DMS79 treated with DMSO at 0.1 percent for 48 hours (cell line): ENCODE data around the gene FBXW5.

Experiments used
- DNase-seq: peaks from one replicate; lab custom pipeline; 2025; lab: John Stamatoyannopoulos, UW

Gene FBXW5

DNA sequence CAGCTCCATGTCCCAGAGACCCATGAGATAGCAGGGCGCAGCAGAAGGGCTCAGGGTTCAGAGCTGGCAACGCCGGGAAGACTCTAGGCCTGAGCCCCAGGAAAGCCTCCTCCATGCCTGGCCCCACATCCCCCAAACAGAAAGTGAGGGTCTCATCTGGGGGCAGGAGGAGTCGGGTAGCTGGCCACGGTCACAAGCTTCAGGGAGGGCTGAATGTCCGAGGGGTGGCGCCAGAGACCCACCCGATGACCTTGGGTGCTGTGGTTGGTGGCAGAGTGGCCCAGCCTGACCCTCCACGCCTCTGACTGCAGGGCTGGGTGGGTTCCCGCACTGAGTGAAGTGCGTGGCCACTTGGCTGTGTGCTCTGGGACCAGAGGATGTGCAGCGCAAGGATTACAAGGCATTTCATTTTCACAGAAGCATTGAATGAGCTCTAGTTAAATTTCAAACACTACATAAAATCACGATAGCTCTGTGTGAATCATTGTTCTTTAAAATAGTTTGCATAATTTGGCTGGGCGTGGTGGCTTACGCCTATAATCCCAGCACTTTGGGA, 3.5 kb upstream of the FBXW5 start:
- no peak for DNase-seq

DNA sequence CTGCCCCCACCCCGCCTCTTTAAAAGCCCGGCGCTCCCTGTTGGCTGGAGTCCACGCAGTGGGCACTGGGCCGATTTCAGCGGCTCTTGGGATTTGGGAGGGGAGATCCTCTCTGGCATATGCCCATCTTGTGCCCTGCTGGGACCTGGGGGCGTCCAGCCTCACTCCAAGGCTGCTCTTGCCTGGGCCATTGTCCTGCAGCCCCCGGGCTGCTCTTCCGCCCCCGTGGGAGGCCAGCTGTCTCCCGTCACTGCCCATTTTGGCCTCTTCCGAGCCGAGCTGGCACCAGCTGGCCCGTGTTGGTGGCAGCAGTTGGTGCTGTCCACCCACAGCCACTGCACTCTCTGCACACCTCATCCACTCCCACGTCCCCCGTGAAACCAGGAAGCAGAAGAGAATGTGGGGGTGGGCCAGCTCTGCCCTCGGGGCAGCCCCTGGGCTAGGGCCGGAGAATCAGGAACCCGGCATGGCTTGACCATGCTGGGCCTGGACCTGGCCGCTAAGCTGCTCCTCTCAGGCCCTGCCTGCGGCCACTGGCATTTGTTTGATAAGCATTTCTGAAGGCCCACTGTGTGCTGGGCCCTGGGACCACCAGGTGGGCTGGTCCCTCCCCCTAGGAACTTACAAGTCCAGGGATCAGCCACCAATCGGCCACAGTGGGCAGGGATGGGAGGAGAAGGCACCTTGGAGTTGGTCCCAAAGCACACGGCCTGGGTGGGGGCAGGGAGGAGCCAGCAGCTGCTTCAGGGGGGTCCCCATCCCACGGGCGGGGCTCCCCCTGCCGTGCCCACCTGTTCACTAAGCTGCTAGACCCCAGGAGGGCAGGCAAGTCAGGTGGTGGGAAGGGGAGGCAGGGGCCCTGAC, 2.7 kb upstream of the FBXW5 start:
- no peak for DNase-seq

DNA sequence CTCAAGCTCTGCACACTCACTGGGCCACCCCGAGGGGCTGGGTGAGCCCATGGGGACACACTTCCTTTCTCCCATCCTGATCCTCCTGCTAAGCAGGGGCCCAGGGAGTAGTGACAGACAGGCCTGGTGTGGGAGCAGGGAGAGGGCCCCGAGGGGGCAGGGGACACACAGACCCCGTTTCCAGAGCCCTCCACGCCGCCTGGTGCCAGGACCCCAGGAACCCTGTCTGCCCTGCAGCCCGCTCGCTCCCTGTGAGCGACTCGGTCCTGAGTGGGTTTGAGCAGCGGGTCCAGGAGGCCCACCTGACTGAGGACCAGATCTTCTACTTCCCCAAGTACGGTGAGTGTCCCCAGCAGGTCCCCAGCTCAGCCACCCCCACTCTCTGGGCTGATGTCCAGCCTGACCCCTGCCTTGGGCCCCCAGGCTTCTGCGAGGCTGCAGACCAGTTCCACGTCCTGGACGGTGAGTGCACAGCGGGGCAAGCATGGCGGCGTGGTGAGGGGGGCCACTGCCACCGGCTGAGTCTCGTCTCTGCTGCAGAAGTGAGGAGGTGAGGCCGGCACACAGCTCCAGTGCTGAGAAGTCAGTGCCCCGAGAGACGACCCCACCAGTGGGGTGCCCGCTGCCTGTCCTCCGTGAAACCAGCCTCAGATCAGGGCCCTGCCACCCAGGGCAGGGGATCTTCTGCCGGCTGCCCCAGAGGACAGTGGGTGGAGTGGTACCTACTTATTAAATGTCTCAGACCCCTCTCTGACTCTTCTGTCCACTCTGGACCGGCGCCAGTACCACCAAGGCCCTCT, 1.9 kb upstream of the FBXW5 start:
- DNase-seq = no peak

GRCh38 chr9:136945333-136946227, 1.0 kb upstream of the FBXW5 start:
- DNase-seq = no peak

- DNase-seq = no peak
Measured at GRCh38 chr9:136944212-136944518, 373 bp downstream of the FBXW5 start.

- no peak for DNase-seq
Measured at GRCh38 chr9:136943291-136944211, 987 bp downstream of the FBXW5 start.

DNA sequence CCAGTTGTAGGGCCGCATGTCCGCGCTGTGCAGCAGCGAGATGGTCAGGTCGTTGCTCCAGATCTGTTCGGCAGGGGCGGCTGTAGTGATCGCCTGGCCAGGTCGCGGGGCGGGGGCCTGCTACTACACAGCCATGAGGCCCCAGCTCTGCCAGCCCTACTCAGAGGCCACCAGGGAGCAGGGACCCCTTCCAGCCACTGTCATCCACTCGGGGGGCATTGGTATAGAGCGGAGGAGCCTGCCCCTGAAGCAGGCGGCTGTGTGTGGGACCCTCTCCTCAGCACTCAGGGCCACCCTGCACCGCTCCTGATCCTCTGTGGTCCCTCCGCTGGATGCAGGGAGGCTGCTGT, 1.7 kb downstream of the FBXW5 start:
- DNase-seq = no peak

DNA sequence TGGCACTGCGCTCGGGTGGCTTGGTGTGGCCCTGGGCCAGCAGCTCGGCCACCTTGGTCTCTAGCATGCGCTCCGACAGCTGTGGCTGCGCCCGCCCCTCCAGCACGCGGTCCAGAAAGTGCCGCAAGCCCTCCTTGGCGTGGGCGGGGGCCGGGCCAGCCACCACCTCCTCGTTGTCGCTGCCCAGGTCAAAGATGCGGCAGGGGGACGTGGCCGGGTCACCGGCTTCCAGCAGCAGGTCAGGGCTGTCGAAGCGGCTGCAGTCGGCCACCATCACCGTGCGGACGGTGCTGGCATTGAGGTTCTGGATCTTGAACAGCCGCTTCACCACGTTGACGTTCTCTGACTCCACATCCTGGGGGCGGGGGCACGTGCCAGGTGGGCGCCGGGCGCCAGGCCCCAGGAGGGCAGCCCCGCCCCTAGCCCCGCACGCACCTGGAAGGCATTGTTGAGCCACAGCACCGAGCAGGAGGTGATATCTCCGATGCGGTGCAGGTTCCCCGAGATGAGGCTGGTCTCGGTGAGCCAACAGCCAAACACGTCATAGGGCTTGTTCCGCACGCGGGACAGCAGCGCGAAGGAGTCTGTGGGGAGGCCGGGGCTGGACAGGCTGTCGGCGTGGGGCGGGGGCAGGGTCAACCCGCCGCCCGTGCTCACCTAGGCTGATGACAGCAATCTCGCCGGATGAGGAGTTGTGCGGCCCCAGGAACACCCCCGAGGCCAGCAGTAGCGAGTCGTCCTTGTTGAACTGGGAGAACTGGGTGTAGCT, 2.2 kb downstream of the FBXW5 start:
- DNase-seq = no peak

DNA sequence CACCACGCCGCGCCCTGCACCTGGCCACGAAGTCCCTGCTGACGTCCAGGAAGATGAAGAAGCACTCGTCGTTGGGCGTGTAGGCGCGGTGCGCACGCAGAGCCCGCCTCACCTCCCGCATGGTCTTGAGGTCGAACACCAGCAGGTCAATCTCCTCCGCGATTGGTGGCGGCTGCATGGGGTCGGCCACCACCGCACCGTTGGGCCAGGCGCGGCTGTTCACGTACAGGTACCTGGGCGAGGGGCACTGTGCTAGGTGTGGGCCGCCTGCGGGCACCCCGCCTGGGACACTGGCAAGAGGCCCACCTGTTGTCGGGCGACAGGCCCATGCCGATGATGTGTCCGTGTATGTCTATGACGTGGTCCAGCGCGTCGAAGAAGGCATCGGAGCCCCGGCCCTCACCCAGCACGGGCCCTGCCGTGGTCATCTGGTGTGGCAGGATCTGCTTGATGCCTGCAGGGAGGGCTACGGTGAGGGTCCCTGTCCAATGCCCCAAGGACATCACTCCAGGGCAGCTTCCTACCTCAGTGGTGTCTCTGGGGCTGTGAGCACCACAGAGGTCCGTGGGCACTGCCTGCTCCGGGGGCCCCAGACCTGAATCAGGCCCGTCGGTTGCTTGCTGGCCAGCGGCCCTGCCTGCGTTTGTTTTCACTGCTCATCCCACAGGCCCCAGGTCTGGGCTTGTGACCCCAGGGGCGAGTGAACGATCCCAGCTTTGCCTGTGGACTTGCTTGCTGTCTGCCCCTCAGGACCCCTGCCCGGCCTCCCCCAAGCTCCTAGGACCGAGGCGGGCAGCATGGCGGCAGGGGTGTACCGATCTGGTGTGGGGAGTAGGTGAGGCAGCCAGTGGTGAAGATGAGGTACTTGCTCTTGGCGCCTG, 3.1 kb downstream of the FBXW5 start:
- DNase-seq = no peak

DNA sequence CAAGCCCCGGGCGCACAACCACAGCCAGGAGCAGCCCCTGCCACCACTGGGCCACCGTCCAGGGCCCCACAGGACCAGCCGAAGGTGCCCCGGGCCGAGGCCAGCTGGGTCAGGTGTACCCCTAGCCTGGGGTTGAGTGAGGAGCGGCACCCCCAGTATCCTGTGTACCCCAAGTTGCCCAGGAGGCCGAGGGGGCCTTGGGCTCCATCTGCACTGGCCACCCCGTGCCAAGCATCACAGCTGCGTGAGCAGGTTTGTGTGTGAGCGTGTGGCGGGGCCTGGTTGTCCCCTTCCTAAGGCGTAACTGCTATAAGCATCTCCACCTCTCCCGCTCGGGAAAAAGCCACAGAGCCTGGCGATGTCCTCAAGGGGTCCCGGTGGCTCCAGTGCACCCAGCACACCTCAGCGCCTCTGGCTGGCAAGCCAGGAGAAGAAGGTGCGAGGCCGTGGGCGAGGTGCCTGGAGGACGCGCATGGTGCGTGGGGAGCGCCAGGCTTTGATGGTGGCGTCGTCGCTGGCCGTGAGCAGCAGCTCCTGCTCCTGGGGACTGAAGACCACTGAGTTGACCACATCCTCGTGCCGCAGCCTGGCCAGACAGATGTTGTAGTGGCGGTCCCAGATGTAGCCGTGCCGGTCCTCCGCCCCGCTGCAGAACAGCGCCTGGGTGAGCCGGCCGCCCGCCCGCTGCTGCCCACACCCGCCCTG, 3.9 kb downstream of the FBXW5 start:
- DNase-seq = no peak

DNA sequence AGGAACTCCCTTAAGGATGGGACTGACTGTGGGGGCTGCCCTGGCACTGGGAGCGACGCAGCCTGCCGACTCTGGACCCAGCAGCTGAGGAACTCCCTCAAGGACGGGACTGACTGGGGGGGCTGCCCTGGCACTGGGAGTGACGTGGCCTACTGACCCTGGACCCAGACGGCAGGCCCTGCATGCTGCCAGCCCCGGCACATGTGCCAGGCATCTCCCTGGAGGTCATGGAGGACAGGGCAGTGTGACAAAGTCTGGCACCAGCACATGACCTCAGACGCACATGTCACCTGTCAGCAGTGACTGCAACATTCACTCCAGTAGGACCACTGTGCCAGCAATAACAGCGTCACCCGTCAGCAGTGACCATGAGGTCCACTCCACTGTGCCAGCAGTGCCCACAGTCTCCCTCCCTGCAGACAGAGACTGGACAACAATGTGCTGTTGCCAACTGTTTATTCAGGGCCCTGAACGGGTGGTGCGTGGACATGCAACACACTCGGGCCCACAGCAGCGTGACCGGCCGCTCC, 4.5 kb downstream of the FBXW5 start:
- no peak for DNase-seq

DNA sequence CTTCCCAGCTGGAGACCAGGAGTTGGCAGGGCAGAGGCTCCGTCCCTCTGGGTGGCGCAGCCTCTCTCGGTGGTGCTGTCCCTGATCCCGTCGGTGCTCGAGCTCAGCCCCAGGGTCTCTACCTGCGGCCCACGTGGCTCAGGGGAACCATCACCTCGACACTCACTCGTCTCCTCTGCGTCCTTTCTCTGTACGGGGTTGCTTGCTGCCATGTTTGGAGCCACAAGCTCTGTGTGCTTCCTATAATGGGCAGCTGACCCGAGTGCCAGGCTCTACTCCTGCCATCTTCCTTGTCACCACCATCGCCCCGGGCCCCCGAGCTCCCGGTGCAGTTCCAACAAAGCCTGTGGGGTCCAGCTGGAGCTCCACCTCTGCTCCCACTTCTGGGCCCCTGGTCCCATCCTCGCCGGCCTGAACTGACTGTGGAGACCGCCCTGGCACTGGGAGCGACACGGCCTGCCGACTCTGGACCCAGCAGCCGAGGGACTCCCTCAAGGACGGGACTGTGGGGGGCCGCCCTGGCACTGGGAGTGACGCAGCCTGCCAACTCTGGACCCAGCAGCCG, 5.0 kb downstream of the FBXW5 start:
- no peak for DNase-seq

DNA sequence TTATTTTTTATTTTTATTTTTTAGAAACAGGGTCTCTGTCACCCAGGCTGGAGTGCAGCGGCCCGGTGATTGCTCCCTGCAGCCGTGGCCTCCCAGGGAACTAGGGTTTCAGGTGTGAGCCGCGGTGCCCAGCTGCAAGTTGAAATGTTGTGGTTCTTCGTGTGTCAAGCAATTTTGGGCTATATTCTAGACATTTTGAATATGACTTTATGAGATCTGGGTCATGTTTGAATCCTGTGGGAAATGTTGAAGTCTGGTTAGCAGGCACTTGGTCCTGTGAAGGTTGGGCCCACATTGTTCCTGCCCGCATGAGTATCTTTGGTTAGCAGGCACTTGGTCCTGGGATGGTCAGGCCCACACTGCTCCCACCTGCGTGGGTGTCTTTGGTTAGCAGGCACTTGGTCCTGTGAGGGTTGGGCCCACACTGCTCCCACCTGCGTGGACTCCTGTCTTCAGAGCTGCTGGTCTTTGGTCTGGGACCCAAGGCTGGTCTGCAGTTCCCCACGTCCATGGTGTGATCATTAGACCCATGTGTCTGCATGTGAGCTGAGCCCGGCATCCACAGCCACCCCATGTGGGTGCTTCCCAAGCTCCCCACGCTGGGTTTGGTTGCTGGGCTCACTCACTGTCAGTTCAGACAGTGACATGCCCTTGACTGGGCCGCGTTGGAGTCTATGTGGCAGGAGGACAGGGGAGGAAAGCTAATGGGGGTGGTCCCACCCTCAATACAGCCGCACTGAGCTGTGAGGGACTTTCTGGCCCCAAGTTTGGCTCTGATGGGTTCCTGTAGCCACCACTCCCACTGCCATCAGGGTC, 7.1 kb downstream of the FBXW5 start:
- no peak for DNase-seq

- no peak for DNase-seq
Measured at GRCh38 chr9:136936645-136937170, 7.8 kb downstream of the FBXW5 start.

- no peak for DNase-seq
Measured at GRCh38 chr9:136935651-136936050, 8.9 kb downstream of the FBXW5 start.

- DNase-seq = no peak
Measured at GRCh38 chr9:136934277-136934676, 10.3 kb downstream of the FBXW5 start.

DNA sequence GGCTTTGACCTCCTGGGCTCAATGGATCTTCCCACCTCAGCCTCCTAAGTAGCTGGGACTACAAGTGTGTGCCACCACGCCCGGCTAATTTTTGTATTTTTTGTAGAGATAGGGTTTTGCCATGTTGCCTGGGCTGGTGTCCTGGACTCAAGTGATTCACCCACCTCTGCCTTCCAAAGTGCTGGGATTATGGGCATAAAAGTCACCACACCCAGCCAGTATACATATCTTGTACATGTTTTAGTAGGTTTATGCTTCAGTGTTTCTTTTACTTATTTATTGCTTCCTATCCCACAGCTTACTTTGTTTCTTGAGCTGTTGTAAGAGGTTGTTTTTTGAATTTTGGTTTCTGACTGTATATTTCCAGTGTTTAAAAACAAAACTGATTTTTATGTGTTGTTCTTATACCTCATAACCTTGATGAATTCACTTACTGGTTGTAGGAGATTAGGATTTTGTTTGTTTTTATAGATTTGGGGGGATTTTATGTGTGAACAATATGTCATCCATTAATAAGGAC, 12.9 kb downstream of the FBXW5 start:
- DNase-seq = no peak
